ENCODE measurements around the gene KCNK3. TPM values are rescaled to one million over a fixed set of nuclear protein-coding genes. Genes with fewer than 3 reads are reported as not detected.

The KCNK3 gene
- not detected in 2 replicates for total RNA-seq (2016; rRNA removed; fragmentation: Illumina TruSeq; extraction: Trizol)
- total RNA-seq (2016; cell fraction: cytosol; rRNA removed; fragmentation: Illumina TruSeq; extraction: Trizol; ENCODE audit: low read depth) = not detected in 2 replicates
- not detected in 2 replicates for total RNA-seq (2016; cell fraction: insoluble cytoplasmic fraction; rRNA removed; fragmentation: Illumina TruSeq; extraction: Trizol)
- not detected in 2 replicates for total RNA-seq (2016; cell fraction: membrane; rRNA removed; fragmentation: Illumina TruSeq; extraction: Trizol)
- total RNA-seq (2016; cell fraction: nucleus; rRNA removed; fragmentation: Illumina TruSeq; extraction: Trizol) = not detected in 2 replicates
- 0.03 TPM in 1 of 2 replicates, not detected in the other for polyA plus RNA-seq (2011; rRNA removed)
- not detected in 2 replicates for polyA plus RNA-seq (2011; cell fraction: cytosol; rRNA removed)
- polyA plus RNA-seq (2011; cell fraction: nucleus; rRNA removed) = not detected in 2 replicates
- polyA plus RNA-seq (2012) = not detected in 2 replicates
- polyA plus RNA-seq (2016; cell fraction: cytosol; fragmentation: Illumina TruSeq; extraction: Trizol; ENCODE audit: low read depth) = not detected in 2 replicates
- not detected in 2 replicates for polyA plus RNA-seq (2016; cell fraction: insoluble cytoplasmic fraction; fragmentation: Illumina TruSeq; extraction: Trizol; ENCODE audit: low read depth)
- not detected in 2 replicates for polyA plus RNA-seq (2016; cell fraction: membrane; fragmentation: Illumina TruSeq; extraction: Trizol; ENCODE audit: low read depth)
- not detected in 2 replicates for polyA plus RNA-seq (2016; cell fraction: nucleus; fragmentation: Illumina TruSeq; extraction: Trizol; ENCODE audit: insufficient read depth, low read depth)
- 3.7 TPM in 1 of 2 replicates, not detected in the other for polyA minus RNA-seq (2011; rRNA and poly(A)+ RNA removed; ENCODE audit: low replicate concordance)
- polyA minus RNA-seq (2011; cell fraction: cytosol; rRNA and poly(A)+ RNA removed) = not detected in 2 replicates
- polyA minus RNA-seq (2011; cell fraction: nucleus; rRNA and poly(A)+ RNA removed) = not detected in 2 replicates
- Bru-seq, nascent RNA = not detected
- BruChase-seq, experiment 1, labeled RNA remaining after a 6-hour chase = percentile 3 among the genes with signal in this experiment
- BruChase-seq, experiment 2, labeled RNA remaining after a 2-hour chase = not detected
- long read RNA-seq, experiment 1 = 0 reads
- long read RNA-seq, experiment 2 = 0 reads

DNA sequence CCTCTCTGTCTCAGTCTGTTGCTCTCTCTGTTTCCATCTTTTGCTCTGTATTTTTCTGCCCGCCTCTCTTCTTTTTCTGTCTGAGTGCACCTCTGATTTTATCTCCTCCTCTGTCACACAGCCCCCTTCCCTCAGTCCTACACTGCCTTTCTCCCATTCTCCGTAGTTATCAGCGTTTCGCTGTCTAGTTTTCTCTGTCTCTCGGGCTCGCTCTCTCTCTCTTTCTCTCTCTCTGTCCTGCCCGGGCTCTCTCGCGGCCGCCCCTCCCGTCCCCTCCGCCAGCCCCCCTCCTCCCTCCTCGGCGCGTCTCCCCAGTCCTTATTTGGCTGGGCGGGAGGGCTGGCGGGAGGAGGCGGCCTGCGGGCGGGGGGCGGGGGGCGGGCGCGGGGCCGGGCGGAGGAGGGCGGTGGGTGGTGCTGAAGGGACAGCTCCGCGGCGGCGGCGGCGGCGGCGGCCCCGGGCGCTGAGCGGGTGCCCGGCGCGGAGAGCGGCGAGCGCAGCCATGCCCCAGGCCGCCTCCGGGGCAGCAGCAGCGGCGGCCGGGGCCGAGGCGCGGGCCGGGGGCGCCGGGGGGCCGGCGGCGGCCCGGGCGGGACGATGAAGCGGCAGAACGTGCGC is at the start of gene KCNK3:
KCNK3 (plus strand) TSS at position 444 of the 618 bp plus-strand sequence; CDS start at position 598, 154 bp downstream.
- in situ Hi-C loops (cut with HindIII; ENCODE audit: extremely low pct_ligation_motif_present, low pct_unique_long_range_greater_than_20kb) = no loop called here
- ChIA-PET POLR2A (no interaction called here), CTCF (ENCODE audit: low intra/inter-chr PET ratio, low total read pairs) (no interaction called here)
- no peak for DNase-seq (ENCODE audit: low spot score)
- H3K4me3 ChIP-seq (replicated peaks in 1 of 3; ENCODE audit: insufficient read depth in 1 of 3, low read depth in 2 of 3, low read length in 3 of 3) = peak within 1 kb of the TSS in 1 of 3 experiments; percentile 20; a peak in 1 of 6 replicates
- 5% methylated on average over 53 of the region's 64 CpGs for WGBS (ENCODE audit: low lambda C conversion rate)
- H3K4me2 ChIP-seq (ENCODE audit: low read depth, low read length) = 0 out of 2 replicates have a peak within 1 kb of the TSS, but pooled peaks have one; percentile 9
- H4K20me1 ChIP-seq (ENCODE audit: insufficient read depth, low read length) = peaks cover 13% of the 10 kb centered on the region; the same call in 1 of the 2 replicates
- H2AFZ ChIP-seq (ENCODE audit: low read length) = no peak within 1 kb of the TSS
- no peaks in the 10 kb centered on the region for H3K9me3 ChIP-seq (ENCODE audit: low read length)
- peak; percentile 41; the same call in 1 of the 2 replicates for TF ChIP-seq EHMT2 (IDR thresholded peaks at IDR 0.05; ENCODE audit: borderline replicate concordance, low read depth, low read length)
- no peak for TF ChIP-seq MAZ (IDR thresholded peaks at IDR 0.05; ENCODE audit: borderline replicate concordance, low read depth, low read length)
- 0 out of 2 replicates have a peak, but pooled peaks have one; percentile 19 for TF ChIP-seq MAZ (CRISPR knock-in tag; IDR thresholded peaks at IDR 0.05; ENCODE audit: low read depth)
- no peak for TF ChIP-seq GPN1 (CRISPR knock-in tag; IDR thresholded peaks at IDR 0.05; ENCODE audit: borderline replicate concordance)
- TF ChIP-seq REST (IDR thresholded peaks at IDR 0.05; ENCODE audit: borderline replicate concordance in 1 of 2, low read depth in 1 of 2, low read length in 2 of 2) = peak; percentile 55 to 83
- peaks cover 6 to 74% of the 10 kb centered on the region in 2 experiments; a peak in 4 of 5 replicates for H3K27me3 ChIP-seq (ENCODE audit: control insufficient read depth in 1 of 2, insufficient read depth in 2 of 2, low read length in 2 of 2)
- intact Hi-C loops (cut with micrococcal nuclease; ENCODE audit: unreplicated experiment) = no loop called here
- no TSS peak for BruUV-seq (replicated peaks)
- no peak within 1 kb of the TSS for H3K27ac ChIP-seq (ENCODE audit: extremely low read length, insufficient read depth, low read length)
- no peak within 1 kb of the TSS for H3K9ac ChIP-seq (ENCODE audit: insufficient read depth, low read depth, low read length)
- no peaks in the 10 kb centered on the region for H3K36me3 ChIP-seq (replicated peaks in 1 of 2; ENCODE audit: control insufficient read depth in 1 of 2, insufficient read depth in 2 of 2, low read length in 2 of 2)
- H3K4me1 ChIP-seq (ENCODE audit: insufficient read depth, low read length) = peaks cover 12% of the 10 kb centered on the region
- no peak for FAIRE-seq
- peak; percentile 80 for ATAC-seq
- no peaks in the 10 kb centered on the region for H3K79me2 ChIP-seq (ENCODE audit: insufficient read depth, low read length)

Measured in HepG2 (cell line).